ENCODE measurements around the gene SPTY2D1. TPM values are rescaled to one million over a fixed set of nuclear protein-coding genes. Genes with fewer than 3 reads are reported as not detected.

SPTY2D1 gene
- total and polyA plus RNA-seq, 2 experiments from 2014 or later, result 12.3 to 18.7 TPM

DNA sequence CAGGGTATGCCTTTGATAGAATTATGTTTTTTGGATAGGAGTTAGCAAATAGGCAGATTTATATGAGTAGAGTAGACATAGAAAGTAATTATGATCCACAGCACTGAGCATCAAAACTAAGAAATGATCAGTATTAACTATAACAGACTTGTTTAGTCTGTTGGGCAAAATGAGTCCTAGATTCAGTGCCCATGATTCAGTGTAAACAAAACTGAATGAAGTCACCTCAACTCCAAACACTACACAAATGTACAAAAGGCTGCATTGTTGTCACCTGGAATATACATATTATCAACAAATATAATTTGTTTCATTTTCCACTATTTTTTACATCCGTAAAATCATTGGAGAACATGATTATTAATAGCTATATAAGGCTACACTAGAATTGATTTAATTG is 52.3 kb downstream of the SPTY2D1 start:
- DNase-seq, result no peak
- H3K9me2 ChIP-seq (ENCODE audit: insufficient read depth), result no peaks in the 10 kb centered on the region
- no peaks in the 10 kb centered on the region for H3K27me3 ChIP-seq (replicated peaks; ENCODE audit: insufficient read depth)
- no peak overlapping the region for H3K4me3 ChIP-seq
- in situ Hi-C loops (cut with MboI), result no loop called here
- no peak overlapping the region for H3K9ac ChIP-seq
- no peak overlapping the region for H3K4me2 ChIP-seq (ENCODE audit: unreplicated experiment)
- H3K9me3 ChIP-seq (ENCODE audit: low read depth), result no peaks in the 10 kb centered on the region
- H3K27ac ChIP-seq, result no peak overlapping the region
- no peaks in the 10 kb centered on the region for H3K4me1 ChIP-seq (ENCODE audit: insufficient read depth)
- peaks cover 7% of the 10 kb centered on the region; the same call in 1 of the 2 replicates for H3K36me3 ChIP-seq (ENCODE audit: low read depth)
- H3F3A ChIP-seq (ENCODE audit: insufficient read depth), result no peaks in the 10 kb centered on the region
- H2AFZ ChIP-seq, result no peak overlapping the region
- H4K20me1 ChIP-seq (ENCODE audit: insufficient read depth), result no peaks in the 10 kb centered on the region
- TF ChIP-seq EZH2phosphoT487 (IDR thresholded peaks at IDR 0.05; ENCODE audit: insufficient read depth, low read depth) (no peak), EZH2 (IDR thresholded peaks at IDR 0.05; ENCODE audit: insufficient read depth, poor library complexity, severe bottlenecking) (no peak)
- 98 to 100% methylated on average over 1 of the region's 1 CpG for WGBS, 2 experiments (ENCODE audit: low coverage in 1 of 2, low lambda C conversion rate in 2 of 2, missing lambda C conversion rate in 2 of 2)
- H3K79me2 ChIP-seq (ENCODE audit: insufficient read depth), result peaks cover 41% of the 10 kb centered on the region

GRCh38 chr11:18580113-18580766 is 53.9 kb downstream of the SPTY2D1 start:
- in situ Hi-C loops (cut with MboI), result no loop called here
- Histone ChIP-seq H3K4me2 (ENCODE audit: unreplicated experiment) (no peak overlapping the region), H3K9ac (no peak overlapping the region), H3K79me2 (ENCODE audit: insufficient read depth) (peaks cover 25% of the 10 kb centered on the region), H3K4me3 (no peak overlapping the region), H3K27ac (no peak overlapping the region), H2AFZ (no peak overlapping the region), H3F3A (ENCODE audit: insufficient read depth) (no peaks in the 10 kb centered on the region), H3K27me3 (replicated peaks; ENCODE audit: insufficient read depth) (no peaks in the 10 kb centered on the region), H3K36me3 (ENCODE audit: low read depth) (peaks cover 17% of the 10 kb centered on the region), H3K4me1 (ENCODE audit: insufficient read depth) (no peaks in the 10 kb centered on the region), H4K20me1 (ENCODE audit: insufficient read depth) (no peaks in the 10 kb centered on the region), H3K9me2 (ENCODE audit: insufficient read depth) (no peaks in the 10 kb centered on the region), H3K9me3 (ENCODE audit: low read depth) (no peaks in the 10 kb centered on the region)
- TF ChIP-seq EZH2phosphoT487 (IDR thresholded peaks at IDR 0.05; ENCODE audit: insufficient read depth, low read depth) (no peak), EZH2 (IDR thresholded peaks at IDR 0.05; ENCODE audit: insufficient read depth, poor library complexity, severe bottlenecking) (no peak)
- no peak for DNase-seq
- 61 to 75% methylated on average over 2 of the region's 2 CpGs for WGBS, 2 experiments (ENCODE audit: low coverage in 1 of 2, low lambda C conversion rate in 2 of 2, missing lambda C conversion rate in 2 of 2)

DNA sequence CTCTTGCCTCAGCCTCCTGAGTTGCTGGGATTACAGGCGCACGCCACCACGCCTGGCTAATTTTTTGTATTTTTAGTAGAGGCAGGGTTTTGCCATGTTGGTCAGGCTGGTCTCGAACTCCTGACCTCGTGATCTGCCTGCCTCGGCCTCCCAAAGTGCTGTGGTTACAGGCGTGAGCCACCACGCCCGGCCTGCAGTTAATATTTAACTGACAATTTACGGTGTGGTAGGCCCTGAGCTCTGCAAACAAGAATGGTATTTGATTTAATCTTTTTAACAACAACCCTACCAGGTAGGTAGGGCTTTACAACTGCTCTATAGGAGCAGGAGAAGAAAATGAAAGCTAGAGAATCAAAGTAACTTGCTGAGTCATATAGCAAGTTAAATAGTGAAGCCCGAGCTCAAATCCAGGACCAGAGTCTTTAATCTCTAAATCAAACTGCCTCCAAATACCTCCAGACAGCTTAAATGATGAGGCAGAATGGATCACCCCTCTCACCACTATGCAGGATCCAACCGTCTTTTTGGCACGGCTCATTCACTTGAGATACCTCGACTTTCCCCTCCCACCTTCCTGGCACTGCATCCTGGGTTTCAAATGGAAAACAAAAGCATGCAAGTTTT is 55.1 kb downstream of the SPTY2D1 start:
- Histone ChIP-seq H3K27me3 (replicated peaks; ENCODE audit: insufficient read depth) (no peaks in the 10 kb centered on the region), H3K27ac (no peak overlapping the region), H3F3A (ENCODE audit: insufficient read depth) (no peaks in the 10 kb centered on the region), H3K4me2 (ENCODE audit: unreplicated experiment) (no peak overlapping the region), H3K9me3 (ENCODE audit: low read depth) (no peaks in the 10 kb centered on the region), H3K36me3 (ENCODE audit: low read depth) (peaks cover 26% of the 10 kb centered on the region), H3K79me2 (ENCODE audit: insufficient read depth) (peaks cover 15% of the 10 kb centered on the region; the same call in 1 of the 2 replicates), H3K9ac (no peak overlapping the region), H3K4me3 (no peak overlapping the region), H3K4me1 (ENCODE audit: insufficient read depth) (no peaks in the 10 kb centered on the region), H3K9me2 (ENCODE audit: insufficient read depth) (no peaks in the 10 kb centered on the region), H4K20me1 (ENCODE audit: insufficient read depth) (no peaks in the 10 kb centered on the region), H2AFZ (no peak overlapping the region)
- in situ Hi-C loops (cut with MboI), result no loop called here
- no peak for DNase-seq
- no peak for TF ChIP-seq EZH2 (IDR thresholded peaks at IDR 0.05; ENCODE audit: insufficient read depth, poor library complexity, severe bottlenecking)
- TF ChIP-seq EZH2phosphoT487 (IDR thresholded peaks at IDR 0.05; ENCODE audit: insufficient read depth, low read depth), result no peak
- WGBS, 2 experiments (ENCODE audit: low coverage in 1 of 2, low lambda C conversion rate in 2 of 2, missing lambda C conversion rate in 2 of 2), result 95 to 97% methylated on average over 14 of the region's 14 CpGs

GRCh38 chr11:18575361-18575760 is 58.8 kb downstream of the SPTY2D1 start:
- Histone ChIP-seq H3K27ac (no peak overlapping the region), H3K27me3 (replicated peaks; ENCODE audit: insufficient read depth) (no peaks in the 10 kb centered on the region), H3K9me3 (ENCODE audit: low read depth) (no peaks in the 10 kb centered on the region), H2AFZ (no peak overlapping the region), H3K36me3 (ENCODE audit: low read depth) (peaks cover 26% of the 10 kb centered on the region), H3K79me2 (ENCODE audit: insufficient read depth) (0 out of 2 replicates have a peak, but pooled peaks cover 4% of the 10 kb centered on the region), H3K4me3 (no peak overlapping the region), H4K20me1 (ENCODE audit: insufficient read depth) (no peaks in the 10 kb centered on the region), H3F3A (ENCODE audit: insufficient read depth) (no peaks in the 10 kb centered on the region), H3K9me2 (ENCODE audit: insufficient read depth) (no peaks in the 10 kb centered on the region), H3K4me1 (ENCODE audit: insufficient read depth) (no peaks in the 10 kb centered on the region), H3K9ac (no peak overlapping the region), H3K4me2 (ENCODE audit: unreplicated experiment) (no peak overlapping the region)
- DNase-seq, result no peak
- TF ChIP-seq EZH2phosphoT487 (IDR thresholded peaks at IDR 0.05; ENCODE audit: insufficient read depth, low read depth) (no peak), EZH2 (IDR thresholded peaks at IDR 0.05; ENCODE audit: insufficient read depth, poor library complexity, severe bottlenecking) (no peak)
- WGBS, 2 experiments (ENCODE audit: low coverage in 1 of 2, low lambda C conversion rate in 2 of 2, missing lambda C conversion rate in 2 of 2), result 97 to 100% methylated on average over 1 of the region's 1 CpG
- in situ Hi-C loops (cut with MboI), result no loop called here

Data from GM23248 (cell line).